Measurements from ENCODE around the gene ROCK2.

The ROCK2 gene

DNA sequence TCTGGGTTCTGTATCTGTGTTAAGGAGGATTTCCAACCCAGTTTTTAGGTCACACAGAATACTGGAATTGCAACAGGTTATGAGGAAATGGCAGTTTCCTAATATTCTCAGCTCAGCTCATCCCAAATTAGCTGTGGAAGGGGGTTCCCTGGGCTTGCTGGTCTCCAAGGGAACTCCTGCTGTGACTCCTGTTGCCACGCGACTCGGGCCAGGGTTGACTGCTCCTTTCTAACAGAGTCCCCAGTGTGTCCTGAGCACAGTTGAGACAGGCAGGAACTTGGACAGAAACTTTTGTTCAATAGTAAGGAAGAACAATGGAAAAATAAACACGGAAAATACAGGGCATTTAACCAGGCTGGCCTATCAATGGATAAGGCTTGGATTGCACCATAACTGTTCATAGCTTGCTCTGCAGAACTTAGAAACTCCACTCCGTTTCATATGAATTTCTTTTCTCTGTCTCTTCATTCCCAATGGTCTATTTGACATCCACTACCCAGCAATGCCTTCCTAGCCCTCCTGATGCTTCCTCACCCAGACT is 3.8 kb upstream of the ROCK2 start:
- TF ChIP-seq SUZ12 (IDR thresholded peaks at IDR 0.05), result no peak
- TF ChIP-seq HDGF (IDR thresholded peaks at IDR 0.05; ENCODE audit: borderline replicate concordance), result no peak
- TF ChIP-seq TARDBP (IDR thresholded peaks at IDR 0.05), result no peak
- TF ChIP-seq FOXK2 (IDR thresholded peaks at IDR 0.05), result no peak
- TF ChIP-seq FOXA1 (IDR thresholded peaks at IDR 0.05), result no peak
- TF ChIP-seq L3MBTL2 (conservative IDR thresholded peaks at IDR 0.05), result no peak
- TF ChIP-seq SP1 (IDR thresholded peaks at IDR 0.05), result no peak
- no peak for TF ChIP-seq ARNT (IDR thresholded peaks at IDR 0.05)
- TF ChIP-seq ZNF384 (IDR thresholded peaks at IDR 0.05), result no peak
- TF ChIP-seq BHLHE40 (IDR thresholded peaks at IDR 0.05; ENCODE audit: borderline replicate concordance), result no peak
- TF ChIP-seq ELF4 (IDR thresholded peaks at IDR 0.05), result no peak
- no peak for TF ChIP-seq FOXM1 (IDR thresholded peaks at IDR 0.05; ENCODE audit: borderline replicate concordance)
- no peak for TF ChIP-seq CTBP1 (IDR thresholded peaks at IDR 0.05; ENCODE audit: borderline replicate concordance)
- TF ChIP-seq, protein P1, sequence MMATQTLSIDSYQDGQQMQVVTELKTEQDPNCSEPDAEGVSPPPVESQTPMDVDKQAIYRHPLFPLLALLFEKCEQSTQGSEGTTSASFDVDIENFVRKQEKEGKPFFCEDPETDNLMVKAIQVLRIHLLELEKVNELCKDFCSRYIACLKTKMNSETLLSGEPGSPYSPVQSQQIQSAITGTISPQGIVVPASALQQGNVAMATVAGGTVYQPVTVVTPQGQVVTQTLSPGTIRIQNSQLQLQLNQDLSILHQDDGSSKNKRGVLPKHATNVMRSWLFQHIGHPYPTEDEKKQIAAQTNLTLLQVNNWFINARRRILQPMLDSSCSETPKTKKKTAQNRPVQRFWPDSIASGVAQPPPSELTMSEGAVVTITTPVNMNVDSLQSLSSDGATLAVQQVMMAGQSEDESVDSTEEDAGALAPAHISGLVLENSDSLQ (IDR thresholded peaks at IDR 0.05), result no peak
- TF ChIP-seq NFRKB (IDR thresholded peaks at IDR 0.05), result no peak
- TF ChIP-seq LEF1 (IDR thresholded peaks at IDR 0.05; ENCODE audit: borderline replicate concordance), result no peak
- CTCF ChIA-PET, result no interaction called here
- POLR2A ChIA-PET, result interaction anchor here (1.0 kb wide), 1 partner anchor 20 kb away, joined by 3 read pairs; no protein-coding TSS in a partner anchor
- DNase-seq (ENCODE audit: extremely low spot score), result no peak

DNA sequence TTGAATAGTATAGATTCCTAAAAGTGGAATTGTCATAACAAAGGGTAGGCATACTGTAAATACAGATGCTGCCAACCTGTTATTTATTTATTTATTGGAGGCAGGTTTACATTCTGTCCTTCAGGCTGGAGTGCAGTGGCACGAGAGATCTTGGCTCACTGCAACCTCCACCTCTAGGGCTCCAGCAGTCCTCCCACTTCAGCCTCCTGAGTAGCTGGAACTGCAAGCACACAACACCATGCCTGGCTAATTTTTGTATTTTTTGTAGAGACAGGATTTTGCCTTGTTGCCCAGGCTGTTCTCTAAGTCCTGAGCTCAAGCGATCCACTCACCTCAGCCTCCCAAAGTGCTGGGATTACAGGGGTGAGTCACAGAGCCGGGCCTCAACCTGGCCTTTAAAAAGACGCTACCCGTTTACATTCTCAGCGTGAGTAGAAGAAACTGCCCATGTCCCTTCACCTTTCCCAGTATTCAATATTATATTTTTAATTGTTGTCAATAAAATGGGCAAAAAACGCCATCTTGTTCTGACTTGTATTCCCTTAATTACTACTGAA is 3.0 kb upstream of the ROCK2 start:
- POLR2A ChIA-PET, result interaction anchor here (1.0 kb wide), 1 partner anchor 20 kb away, joined by 3 read pairs; no protein-coding TSS in a partner anchor
- CTCF ChIA-PET, result no interaction called here
- no peak for TF ChIP-seq ELF4 (IDR thresholded peaks at IDR 0.05)
- no peak for TF ChIP-seq FOXM1 (IDR thresholded peaks at IDR 0.05; ENCODE audit: borderline replicate concordance)
- no peak for TF ChIP-seq LEF1 (IDR thresholded peaks at IDR 0.05; ENCODE audit: borderline replicate concordance)
- TF ChIP-seq SP1 (IDR thresholded peaks at IDR 0.05), result no peak
- TF ChIP-seq FOXA1 (IDR thresholded peaks at IDR 0.05), result no peak
- no peak for TF ChIP-seq HDGF (IDR thresholded peaks at IDR 0.05; ENCODE audit: borderline replicate concordance)
- TF ChIP-seq TARDBP (IDR thresholded peaks at IDR 0.05), result no peak
- TF ChIP-seq, protein P1 (IDR thresholded peaks at IDR 0.05), result no peak
- TF ChIP-seq ARNT (IDR thresholded peaks at IDR 0.05), result no peak
- no peak for TF ChIP-seq BHLHE40 (IDR thresholded peaks at IDR 0.05; ENCODE audit: borderline replicate concordance)
- TF ChIP-seq CTBP1 (IDR thresholded peaks at IDR 0.05; ENCODE audit: borderline replicate concordance), result no peak
- no peak for TF ChIP-seq FOXK2 (IDR thresholded peaks at IDR 0.05)
- DNase-seq (ENCODE audit: extremely low spot score), result no peak

DNA sequence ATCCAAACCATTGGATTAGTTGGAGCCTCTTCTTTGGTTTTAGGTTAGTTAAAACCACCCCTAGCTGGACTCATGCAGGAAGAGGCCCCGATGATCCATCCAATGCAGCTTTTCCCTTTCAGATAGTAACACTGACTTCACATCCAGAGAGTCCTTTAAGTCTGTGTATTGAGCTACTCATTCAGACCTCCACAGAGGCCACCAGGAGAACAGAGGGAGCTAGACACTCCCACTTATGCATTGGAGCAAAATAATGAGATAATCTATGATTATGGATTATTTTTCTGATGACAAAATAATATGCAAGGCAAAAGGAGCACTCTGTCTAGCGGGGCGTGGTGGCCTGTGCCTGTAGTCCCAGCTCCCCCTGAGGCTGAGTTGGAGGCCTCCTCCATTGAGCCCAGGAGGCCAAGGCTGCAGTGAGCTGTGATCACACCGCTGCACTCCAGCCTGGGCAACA is 1.6 kb upstream of the ROCK2 start:
- TF ChIP-seq FOXA1 (IDR thresholded peaks at IDR 0.05), result no peak
- TF ChIP-seq, protein P1 (IDR thresholded peaks at IDR 0.05), result no peak
- TF ChIP-seq FOXM1 (IDR thresholded peaks at IDR 0.05; ENCODE audit: borderline replicate concordance), result no peak
- TF ChIP-seq L3MBTL2 (conservative IDR thresholded peaks at IDR 0.05), result no peak
- TF ChIP-seq LEF1 (IDR thresholded peaks at IDR 0.05; ENCODE audit: borderline replicate concordance), result no peak
- no peak for TF ChIP-seq FOXK2 (IDR thresholded peaks at IDR 0.05)
- TF ChIP-seq CTBP1 (IDR thresholded peaks at IDR 0.05; ENCODE audit: borderline replicate concordance), result no peak
- TF ChIP-seq SP1 (IDR thresholded peaks at IDR 0.05), result no peak
- no peak for TF ChIP-seq HDGF (IDR thresholded peaks at IDR 0.05; ENCODE audit: borderline replicate concordance)
- no peak for TF ChIP-seq TARDBP (IDR thresholded peaks at IDR 0.05)
- no peak for TF ChIP-seq ELF4 (IDR thresholded peaks at IDR 0.05)
- no peak for TF ChIP-seq ZNF384 (IDR thresholded peaks at IDR 0.05)
- TF ChIP-seq SUZ12 (IDR thresholded peaks at IDR 0.05), result no peak
- no peak for DNase-seq (ENCODE audit: extremely low spot score)
- ChIA-PET CTCF (interaction anchor here (1.0 kb wide), 2 partner anchors 29 to 214 kb away, joined by 3 to 4 read pairs; no protein-coding TSS in a partner anchor), POLR2A (interaction anchor here (0.8 to 2.6 kb wide), 3 partner anchors 9 to 28 kb away, joined by 3 to 8 read pairs (median 7); no protein-coding TSS in a partner anchor)

DNA sequence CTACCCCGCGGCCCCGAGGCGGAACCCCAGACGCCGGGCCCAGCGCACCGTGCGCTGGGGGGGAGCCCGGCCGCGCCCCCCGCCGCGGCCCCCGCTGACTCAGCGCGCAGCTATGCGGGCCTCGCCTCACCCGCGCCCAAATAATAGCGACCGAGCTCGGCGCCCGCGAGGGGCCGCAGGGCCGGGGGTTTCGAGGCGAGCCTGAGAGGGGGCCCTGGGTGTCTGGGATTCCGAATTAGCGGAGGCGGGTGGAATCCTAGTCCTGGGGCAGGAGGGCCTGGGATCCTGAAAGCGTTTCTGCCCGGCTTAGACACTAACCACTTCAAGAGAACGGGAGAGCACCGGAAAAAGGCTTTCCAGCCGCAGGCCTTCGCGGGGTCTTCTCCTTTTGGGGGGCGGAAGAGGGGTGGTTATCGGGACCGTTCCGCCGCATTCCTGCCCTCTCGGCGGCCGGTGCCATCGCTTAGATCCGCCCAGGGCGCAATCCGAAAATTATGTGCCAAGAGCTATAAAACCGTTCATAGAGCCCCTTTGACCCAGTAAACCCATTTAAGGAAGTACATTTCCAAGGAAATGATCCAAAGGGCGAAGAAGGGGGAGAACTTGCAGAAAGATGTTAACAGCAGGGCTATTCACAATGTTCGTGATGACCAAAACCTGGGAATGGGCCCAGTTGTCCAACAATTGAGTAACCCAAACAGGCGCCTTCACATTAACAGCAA is 681 bp upstream of the ROCK2 start:
- POLR2A ChIA-PET, result interaction anchor here (0.6 to 2.6 kb wide), 13 partner anchors 9 to 108 kb away, joined by 3 to 8 read pairs (median 4); no protein-coding TSS in a partner anchor
- DNase-seq (ENCODE audit: extremely low spot score), result no peak
- CTCF ChIA-PET, result no interaction called here
- TF ChIP-seq SP1 (IDR thresholded peaks at IDR 0.05), result no peak
- TF ChIP-seq, protein P1 (IDR thresholded peaks at IDR 0.05), result no peak
- TF ChIP-seq SUZ12 (IDR thresholded peaks at IDR 0.05), result no peak
- no peak for TF ChIP-seq CTBP1 (IDR thresholded peaks at IDR 0.05; ENCODE audit: borderline replicate concordance)
- no peak; the same call in 1 of the 2 replicates for TF ChIP-seq LEF1 (IDR thresholded peaks at IDR 0.05; ENCODE audit: borderline replicate concordance)
- 0 out of 2 replicates have a peak, but pooled peaks have one; percentile 23 for TF ChIP-seq L3MBTL2 (conservative IDR thresholded peaks at IDR 0.05)

All from HEK293T (cell line).